HEK293 (cell line): ENCODE measurements around the gene ATP12A.

Source experiments
- CTCF ChIA-PET: fragments of 350-600 bp; formaldehyde crosslinking; extraction: SDS; loops from one replicate; lab custom pipeline; 2021; ENCODE audit warnings: antibody characterized with exemption; lab: Yijun Ruan, JAX
- POLR2A ChIA-PET: fragments of 300-600 bp; formaldehyde crosslinking; extraction: SDS; loops from one replicate; lab custom pipeline; 2020; ENCODE audit warnings: antibody characterized with exemption, inconsistent platforms; lab: Yijun Ruan, JAX
- H3K27ac ChIP-seq: fragments of 200-500 bp; sonication (Bioruptor generic); 2 replicates; pipeline ENCODE4 v1.5.1; 2014; ENCODE audit warnings: low read depth, low read length, control low read depth, inconsistent platforms; ENCODE audit errors: extremely low read depth
- H3K36me3 ChIP-seq, 2 experiments: fragments of 200-500 bp in 1 of 2; sonication (Bioruptor generic) in 1 of 2; 1 replicate in 1 of 2; 2 replicates in 1 of 2; pipeline ENCODE4 v1.5.1; 2014 to 2017; ENCODE audit warnings: inconsistent platforms in 2 of 2, low read length in 2 of 2; ENCODE audit not compliant: control insufficient read depth in 2 of 2, insufficient read depth in 1 of 2
- H3K4me1 ChIP-seq: fragments of 200-500 bp; sonication (Bioruptor generic); 2 replicates; pipeline ENCODE4 v1.5.1; 2014; ENCODE audit warnings: mild to moderate bottlenecking, low read length, inconsistent platforms; ENCODE audit not compliant: control insufficient read depth, insufficient read depth
- H3K4me3 ChIP-seq: 2 replicates; pipeline ENCODE4 v1.5.1; 2011; ENCODE audit warnings: low read depth, mild to moderate bottlenecking, control low read depth, low read length, moderate library complexity
- H3K9me3 ChIP-seq: fragments of 200-500 bp; sonication (Bioruptor generic); 2 replicates; pipeline ENCODE4 v1.5.1; 2014; ENCODE audit warnings: low read depth, low read length, inconsistent platforms; ENCODE audit not compliant: control insufficient read depth, insufficient read depth
- AEBP2 ChIP-seq: fragments of 450-650 bp; formaldehyde crosslinking; IDR thresholded peaks from 2 replicates; pipeline ENCODE4 v1.5.1; 2016; ENCODE audit warnings: missing biosample characterization, missing genetic modification characterization, borderline replicate concordance
- ATF2 ChIP-seq: fragments of 450-650 bp; formaldehyde crosslinking; IDR thresholded peaks from 2 replicates; pipeline ENCODE4 v1.5.1; 2016; ENCODE audit warnings: missing biosample characterization, missing genetic modification characterization, low read depth
- FEZF1 ChIP-seq: fragments of 450-650 bp; formaldehyde crosslinking; IDR thresholded peaks from 2 replicates; pipeline ENCODE4 v1.5.1; 2016; ENCODE audit warnings: missing biosample characterization, missing genetic modification characterization
- GLIS1 ChIP-seq: fragments of 450-650 bp; formaldehyde crosslinking; IDR thresholded peaks from 2 replicates; pipeline ENCODE4 v1.5.1; 2016; ENCODE audit warnings: missing biosample characterization, missing genetic modification characterization
- KLF1 ChIP-seq: fragments of 450-650 bp; formaldehyde crosslinking; IDR thresholded peaks from 2 replicates; pipeline ENCODE4 v1.5.1; 2016; ENCODE audit warnings: missing biosample characterization, missing genetic modification characterization
- PRDM2 ChIP-seq: fragments of 450-650 bp; formaldehyde crosslinking; IDR thresholded peaks from 2 replicates; pipeline ENCODE4 v1.5.1; 2016; ENCODE audit warnings: missing biosample characterization, missing genetic modification characterization, borderline replicate concordance
- TCF7L2 ChIP-seq: IDR thresholded peaks from 2 replicates; pipeline ENCODE4 v1.6.1; 2011; ENCODE audit warnings: low read depth, mild to moderate bottlenecking, inconsistent platforms, low read length, moderate library complexity, borderline replicate concordance
- YY1 ChIP-seq: fragments of 450-650 bp; formaldehyde crosslinking; IDR thresholded peaks from 2 replicates; pipeline ENCODE4 v1.5.1; 2018; ENCODE audit warnings: missing biosample characterization, missing genetic modification characterization
- ZBTB21 ChIP-seq: fragments of 450-650 bp; formaldehyde crosslinking; IDR thresholded peaks from 2 replicates; pipeline ENCODE4 v1.5.1; 2017; ENCODE audit warnings: missing biosample characterization, missing genetic modification characterization
- ZFP3 ChIP-seq: fragments of 450-650 bp; formaldehyde crosslinking; IDR thresholded peaks from 2 replicates; pipeline ENCODE4 v1.5.1; 2016; ENCODE audit warnings: low read depth, missing biosample characterization, missing genetic modification characterization
- ZIC2 ChIP-seq: fragments of 450-650 bp; formaldehyde crosslinking; IDR thresholded peaks from 2 replicates; pipeline ENCODE4 v1.5.1; 2016; ENCODE audit warnings: missing biosample characterization, missing genetic modification characterization
- ZNF10 ChIP-seq: fragments of 450-650 bp; formaldehyde crosslinking; IDR thresholded peaks from 2 replicates; pipeline ENCODE4 v1.5.1; 2017; ENCODE audit warnings: missing biosample characterization, missing genetic modification characterization
- ZNF132 ChIP-seq: fragments of 450-650 bp; formaldehyde crosslinking; IDR thresholded peaks from 2 replicates; pipeline ENCODE4 v1.5.1; 2017; ENCODE audit warnings: missing biosample characterization, missing genetic modification characterization, borderline replicate concordance
- ZNF19 ChIP-seq: fragments of 450-650 bp; formaldehyde crosslinking; IDR thresholded peaks from 2 replicates; pipeline ENCODE4; 2016; ENCODE audit warnings: missing biosample characterization, missing genetic modification characterization, low read depth
- ZNF2 ChIP-seq: fragments of 450-650 bp; formaldehyde crosslinking; IDR thresholded peaks from 2 replicates; pipeline ENCODE4 v1.5.1; 2016; ENCODE audit warnings: missing biosample characterization, missing genetic modification characterization
- ZNF214 ChIP-seq: fragments of 450-650 bp; formaldehyde crosslinking; IDR thresholded peaks from 2 replicates; pipeline ENCODE4 v1.5.1; 2017; ENCODE audit warnings: missing biosample characterization, mild to moderate bottlenecking, missing genetic modification characterization, borderline replicate concordance
- ZNF239 ChIP-seq: fragments of 450-650 bp; formaldehyde crosslinking; IDR thresholded peaks from 2 replicates; pipeline ENCODE4 v1.5.1; 2016; ENCODE audit warnings: missing biosample characterization, missing genetic modification characterization
- ZNF24 ChIP-seq: fragments of 450-650 bp; formaldehyde crosslinking; IDR thresholded peaks from 2 replicates; pipeline ENCODE4 v1.5.1; 2016; ENCODE audit warnings: missing biosample characterization, missing genetic modification characterization
- ZNF335 ChIP-seq: fragments of 450-650 bp; formaldehyde crosslinking; conservative IDR thresholded peaks from 2 replicates; pipeline ENCODE4 v1.5.1; 2016; ENCODE audit warnings: missing biosample characterization, missing genetic modification characterization
- ZNF354C ChIP-seq: fragments of 450-650 bp; formaldehyde crosslinking; IDR thresholded peaks from 2 replicates; pipeline ENCODE4 v1.5.1; 2016; ENCODE audit warnings: missing biosample characterization, missing genetic modification characterization, low read depth, borderline replicate concordance
- ZNF626 ChIP-seq: fragments of 450-650 bp; sonication (Bioruptor Pico); formaldehyde crosslinking; IDR thresholded peaks from 2 replicates; pipeline ENCODE4 v1.5.1; 2018; ENCODE audit warnings: missing biosample characterization, missing genetic modification characterization, inconsistent platforms
- ZNF704 ChIP-seq: fragments of 450-650 bp; formaldehyde crosslinking; IDR thresholded peaks from 2 replicates; pipeline ENCODE4 v1.5.1; 2016; ENCODE audit warnings: missing biosample characterization, missing genetic modification characterization
- ZSCAN23 ChIP-seq: fragments of 450-650 bp; formaldehyde crosslinking; IDR thresholded peaks from 2 replicates; pipeline ENCODE4 v1.5.1; 2016; ENCODE audit warnings: missing biosample characterization, missing genetic modification characterization

The ATP12A gene

GRCh38 chr13:24668955-24669582 is 11.1 kb upstream of the ATP12A start:
- CTCF ChIA-PET, result interaction anchor here (1.0 kb wide), 2 partner anchors 9 to 19 kb away, joined by 3 to 4 read pairs; no protein-coding TSS in a partner anchor
- Histone ChIP-seq H3K4me3 (no peak overlapping the region), H3K4me1 (no peaks in the 10 kb centered on the region), H3K27ac (no peak overlapping the region), H3K36me3 (no peaks in the 10 kb centered on the region)
- POLR2A ChIA-PET, result no interaction called here
- TF ChIP-seq ZIC2 (tag by site-specific recombination), result no peak
- TF ChIP-seq ZBTB21 (tag by site-specific recombination), result no peak
- TF ChIP-seq GLIS1, result peak; percentile 30; the same call in 1 of the 2 replicates
- TF ChIP-seq KLF1 (tag by site-specific recombination), result peak; percentile 68
- TF ChIP-seq, all 188 proteins: peak for 2
- no peaks in the 10 kb centered on the region for H3K9me3 ChIP-seq

GRCh38 chr13:24670174-24670573 is 10.0 kb upstream of the ATP12A start:
- Histone ChIP-seq H3K4me3 (no peak overlapping the region), H3K36me3 (no peaks in the 10 kb centered on the region), H3K9me3 (no peaks in the 10 kb centered on the region)
- POLR2A ChIA-PET, result no interaction called here
- CTCF ChIA-PET, result interaction anchor here (0.7 to 1.2 kb wide), 8 partner anchors 10 to 1359 kb away, joined by 3 to 6 read pairs (median 4); partner anchors contain the start of gene ATP12A
- TF ChIP-seq ZNF24 (tag by site-specific recombination), result no peak
- TF ChIP-seq ZNF2 (tag by site-specific recombination), result no peak
- no peak for TF ChIP-seq ZSCAN23 (tag by site-specific recombination)
- TF ChIP-seq AEBP2 (tag by site-specific recombination), result no peak
- no peak for TF ChIP-seq TCF7L2
- no peak for TF ChIP-seq ZNF214 (tag by site-specific recombination)
- no peak for TF ChIP-seq ZNF239 (tag by site-specific recombination)
- TF ChIP-seq YY1 (tag by site-specific recombination), result no peak
- no peak for TF ChIP-seq ZNF335
- no peak for TF ChIP-seq ZNF10
- no peak for TF ChIP-seq ATF2
- no peak for TF ChIP-seq ZNF19 (tag by site-specific recombination)
- TF ChIP-seq ZNF704 (tag by site-specific recombination), result no peak
- TF ChIP-seq ZNF132 (tag by site-specific recombination), result no peak
- TF ChIP-seq, all 188 proteins: peak for 0
- Histone ChIP-seq H3K4me1 (no peaks in the 10 kb centered on the region), H3K27ac (no peak overlapping the region)

- no peaks in the 10 kb centered on the region for H3K9me3 ChIP-seq
- no peak overlapping the region for H3K27ac ChIP-seq
- H3K36me3 ChIP-seq, result no peaks in the 10 kb centered on the region
- no peaks in the 10 kb centered on the region for H3K4me1 ChIP-seq
- H3K4me3 ChIP-seq, result no peak overlapping the region
- ChIA-PET POLR2A (no interaction called here), CTCF (interaction anchor here (0.8 to 1.2 kb wide), 3 partner anchors 12 to 51 kb away, joined by 3 to 6 read pairs (median 4); no protein-coding TSS in a partner anchor)
- TF ChIP-seq ZFP3 (tag by site-specific recombination) (no peak), ZNF354C (no peak), PRDM2 (tag by site-specific recombination) (no peak), FEZF1 (tag by site-specific recombination) (peak; percentile 36; the same call in 1 of the 2 replicates), ZNF626 (tag by site-specific recombination) (no peak)
Measured at GRCh38 chr13:24670961-24671381, 9.2 kb upstream of the ATP12A start.
